H1 (cell line): Measurements from ENCODE around the gene IL13RA1. TPM values are rescaled to one million over a fixed set of nuclear protein-coding genes. Genes with fewer than 3 reads are reported as not detected.
A peak's percentile ranks its signal among the peaks of the same experiment; 100 is the strongest.

Experiments
- CTCF ChIA-PET: fragments of 300-600 bp; sonication (Branson Sonifier 250); formaldehyde crosslinking; loops from one replicate; lab custom pipeline; 2021; ENCODE audit not compliant: partially characterized antibody; lab: Charles Lee
- POLR2A ChIA-PET: fragments of 300-600 bp; sonication (Branson Sonifier 250); formaldehyde crosslinking; loops from one replicate; lab custom pipeline; 2021; ENCODE audit warnings: inconsistent platforms; ENCODE audit not compliant: partially characterized antibody; lab: Charles Lee
- DNase-seq, 2 experiments: peaks; one replicate each; pipeline versions ENCODE4 v3.0.0 to v3.0.0-alpha.2; 2010 to 2022; ENCODE audit warnings: low spot score in 2 of 2, low read depth in 1 of 2, mixed read lengths in 1 of 2
- FAIRE-seq: peaks from 2 replicates; lab custom pipeline; 2011; peaks lifted over from hg19 to GRCh38; lab: Jason Lieb, UNC
- H2AFZ ChIP-seq: 2 replicates; pipeline ENCODE4 v1.8.1; 2012; ENCODE audit warnings: low read length, inconsistent platforms
- H2AK5ac ChIP-seq: 2 replicates; pipeline ENCODE4 v1.6.1; 2013; ENCODE audit warnings: low read depth, low read length
- H2BK120ac ChIP-seq: replicated peaks from 2 replicates; pipeline ENCODE3; 2013; ENCODE audit warnings: low read depth, low read length, inconsistent platforms
- H2BK12ac ChIP-seq: 2 replicates; pipeline ENCODE4 v1.6.1; 2013; ENCODE audit warnings: low read depth, low read length
- H2BK15ac ChIP-seq: 2 replicates; pipeline ENCODE4 v1.6.1; 2013; ENCODE audit warnings: low read length
- H2BK20ac ChIP-seq: 2 replicates; pipeline ENCODE4 v1.6.1; 2013; ENCODE audit warnings: low read length
- H2BK5ac ChIP-seq: 2 replicates; pipeline ENCODE4 v1.6.1; 2013; ENCODE audit warnings: low read depth, low read length
- H3K14ac ChIP-seq: 2 replicates; pipeline ENCODE4 v1.6.1; 2013; ENCODE audit warnings: inconsistent platforms; ENCODE audit not compliant: insufficient read length
- H3K18ac ChIP-seq: 2 replicates; pipeline ENCODE4 v1.6.1; 2013; ENCODE audit warnings: low read length; ENCODE audit errors: extremely low read depth
- H3K23ac ChIP-seq: 2 replicates; pipeline ENCODE4 v1.6.1; 2013; ENCODE audit warnings: inconsistent platforms; ENCODE audit not compliant: insufficient read length
- H3K23me2 ChIP-seq: 2 replicates; pipeline ENCODE4 v1.6.1; 2013; ENCODE audit warnings: low read depth, low read length
- H3K27ac ChIP-seq: 2 replicates; pipeline ENCODE4 v1.6.1; 2011; ENCODE audit warnings: low read depth, low read length, inconsistent platforms
- H3K27me3 ChIP-seq, 4 experiments: replicated peaks in 1 of 4; 1 replicate in 1 of 4; 2 replicates in 3 of 4; pipeline versions ENCODE4 v1.6.1 to v1.8.1; 2011 to 2013; ENCODE audit warnings: low read length in 3 of 4, mild to moderate bottlenecking in 3 of 4, inconsistent platforms in 2 of 4, mixed read lengths in 2 of 4, moderate library complexity in 1 of 4; ENCODE audit not compliant: control insufficient read depth in 3 of 4, insufficient read depth in 3 of 4; ENCODE audit errors: extremely low read depth in 1 of 4
- H3K36me3 ChIP-seq, 4 experiments: 2 replicates each; pipeline versions ENCODE4 v1.6.1 to v1.8.1; 2011 to 2013; ENCODE audit warnings: mild to moderate bottlenecking in 4 of 4, low read length in 3 of 4, moderate library complexity in 2 of 4, control low read depth in 1 of 4, inconsistent platforms in 1 of 4; ENCODE audit not compliant: insufficient read depth in 4 of 4, control insufficient read depth in 2 of 4
- H3K4ac ChIP-seq: replicated peaks from 2 replicates; pipeline ENCODE3; 2013; ENCODE audit warnings: low read length, low read depth, mixed read lengths, inconsistent platforms; ENCODE audit not compliant: insufficient read length
- H3K4me1 ChIP-seq, 4 experiments: replicated peaks in 1 of 4; 1 replicate in 1 of 4; 2 replicates in 3 of 4; pipeline versions ENCODE4 v1.6.1 to v1.8.1; 2011 to 2013; ENCODE audit warnings: low read length in 3 of 4, inconsistent platforms in 2 of 4, mixed read lengths in 1 of 4; ENCODE audit not compliant: insufficient read depth in 4 of 4, control insufficient read depth in 3 of 4
- H3K4me2 ChIP-seq, 2 experiments: 2 replicates each; pipeline versions ENCODE4 v1.6.1 to v1.8.1; 2011 to 2013; ENCODE audit warnings: low read depth in 2 of 2, low read length in 2 of 2, control low read depth in 1 of 2, inconsistent platforms in 1 of 2, mild to moderate bottlenecking in 1 of 2; ENCODE audit not compliant: insufficient read depth in 1 of 2
- H3K4me3 ChIP-seq, 4 experiments: fragments of 200-600, 300-600 bp in 1 of 4; sonication (generic), shearing (Covaris generic), sonication (Bioruptor Twin) in 1 of 4; 2 replicates each; pipeline versions ENCODE4 v1.5.1 to v1.8.1; 2011 to 2016; ENCODE audit warnings: low read length in 4 of 4, low read depth in 3 of 4, control low read depth in 2 of 4, inconsistent platforms in 2 of 4, mild to moderate bottlenecking in 2 of 4, mixed read lengths in 1 of 4, moderate library complexity in 1 of 4; ENCODE audit not compliant: insufficient read depth in 2 of 4; ENCODE audit errors: extremely low read depth in 1 of 4
- H3K56ac ChIP-seq: replicated peaks from 2 replicates; pipeline ENCODE3; 2013; ENCODE audit warnings: low read depth, mild to moderate bottlenecking, mixed read lengths, low read length, inconsistent platforms; ENCODE audit not compliant: insufficient read length
- H3K79me1 ChIP-seq: 2 replicates; pipeline ENCODE4 v1.6.1; 2013; ENCODE audit warnings: low read depth, low read length, control low read depth
- H3K79me2 ChIP-seq, 2 experiments: 2 replicates each; pipeline versions ENCODE4 v1.6.1 to v1.8.1; 2012 to 2013; ENCODE audit warnings: low read length in 2 of 2, mild to moderate bottlenecking in 2 of 2, inconsistent platforms in 1 of 2; ENCODE audit not compliant: insufficient read depth in 2 of 2, control insufficient read depth in 1 of 2
- H3K9ac ChIP-seq, 4 experiments: replicated peaks in 1 of 4; 1 replicate in 1 of 4; 2 replicates in 3 of 4; pipeline versions ENCODE4 v1.6.1 to v1.8.1; 2011 to 2013; ENCODE audit warnings: low read depth in 3 of 4, low read length in 3 of 4, control low read depth in 2 of 4, mild to moderate bottlenecking in 2 of 4, moderate library complexity in 2 of 4, inconsistent platforms in 1 of 4; ENCODE audit errors: extremely low read depth in 1 of 4
- H3K9me3 ChIP-seq, 2 experiments: 2 replicates each; pipeline versions ENCODE4 v1.6.1 to v1.8.1; 2012 to 2013; ENCODE audit warnings: mild to moderate bottlenecking in 2 of 2, moderate library complexity in 2 of 2, control low read depth in 1 of 2, inconsistent platforms in 1 of 2, low read depth in 1 of 2, low read length in 1 of 2, mixed read lengths in 1 of 2; ENCODE audit not compliant: insufficient read depth in 2 of 2
- H4K20me1 ChIP-seq, 2 experiments: replicated peaks in 1 of 2; 2 replicates each; pipeline versions ENCODE3 to v1.8.1; 2011 to 2013; ENCODE audit warnings: inconsistent platforms in 2 of 2, low read length in 2 of 2, mild to moderate bottlenecking in 1 of 2; ENCODE audit not compliant: insufficient read depth in 2 of 2, control insufficient read depth in 1 of 2
- H4K5ac ChIP-seq: 2 replicates; pipeline ENCODE4 v1.6.1; 2013; ENCODE audit warnings: low read length, low read depth, mixed read lengths, inconsistent platforms; ENCODE audit not compliant: insufficient read length
- H4K8ac ChIP-seq: 2 replicates; pipeline ENCODE4 v1.8.0; 2013; ENCODE audit warnings: mild to moderate bottlenecking, moderate library complexity, low read length, inconsistent platforms; ENCODE audit not compliant: insufficient read depth; ENCODE audit errors: extremely low read depth
- H4K91ac ChIP-seq: replicated peaks from 2 replicates; pipeline ENCODE3; 2013; ENCODE audit warnings: low read length, mixed read lengths, inconsistent platforms; ENCODE audit not compliant: insufficient read length
- CEBPB ChIP-seq: IDR thresholded peaks from 2 replicates; pipeline ENCODE4 v1.6.1; 2012; ENCODE audit warnings: low read depth, low read length
- RAD21 ChIP-seq, 2 experiments: IDR thresholded peaks in 1 of 2; conservative IDR thresholded peaks in 1 of 2; 2 replicates each; pipeline ENCODE4 v1.6.1; 2011; ENCODE audit warnings: low read depth in 2 of 2, low read length in 2 of 2, improper control_type of control experiment in 1 of 2, inconsistent platforms in 1 of 2, mild to moderate bottlenecking in 1 of 2, moderate library complexity in 1 of 2
- WGBS, 2 experiments: shearing (Covaris generic) in 1 of 2; methylation state at CpG; one replicate each; pipeline versions ENCODE4 v1.1.6 to v1.1.7; 2013 to 2015; ENCODE audit warnings: low lambda C conversion rate in 2 of 2, mixed read lengths in 2 of 2, inconsistent platforms in 1 of 2, low coverage in 1 of 2, missing lambda C conversion rate in 1 of 2; ENCODE audit not compliant: insufficient replicate concordance in 2 of 2, insufficient coverage in 1 of 2, insufficient read length in 1 of 2; ENCODE audit errors: extremely low coverage in 1 of 2, missing lambda C conversion rate in 1 of 2; 5-methylcytosine and 5-hydroxymethylcytosine counted together
- polyA plus RNA-seq, 7 experiments: library from polyadenylated mRNA; depleted of rRNA in 3 of 7; stranded (reverse) in 5 of 7; unstranded in 2 of 7; fragments of >200 nt in 5 of 7; fragments of 200-250 nt in 2 of 7; gene quantifications; 1 replicate in 5 of 7; 2 replicates in 1 of 7; 4 replicates in 1 of 7; pipeline versions ENCODE4 v1.2.1 to v1.2.3, GENCODE V29; 2011 to 2013; ENCODE audit warnings: missing spikeins in 2 of 7, mixed read lengths in 2 of 7
- total RNA-seq: library from RNA; stranded (reverse); fragmentation: NEBNext Ultra II Directional; extraction: Animal tissue kit (Norgen Biotek cat#: 25700); gene quantifications from 2 replicates; pipeline ENCODE4 v1.2.1, GENCODE V29; 2021
- TF ChIP-seq, protein P1 (sequence below), 3 experiments: IDR thresholded peaks; 1 replicate in 2 of 3; 2 replicates in 1 of 3; pipeline versions ENCODE4 v1.5.1 to v1.6.1; 2011; ENCODE audit warnings: low read length in 3 of 3, mild to moderate bottlenecking in 3 of 3, inconsistent platforms in 2 of 3, low read depth in 1 of 3, moderate library complexity in 1 of 3; ENCODE audit not compliant: insufficient read depth in 1 of 3; ENCODE audit errors: control extremely low read depth in 1 of 3

IL13RA1 gene
- total and polyA plus RNA-seq, 2 of the 8 experiments (the other 6 are each of a cell fraction or from before 2014, with no cell fraction given), result 3.3 to 9.4 TPM

DNA sequence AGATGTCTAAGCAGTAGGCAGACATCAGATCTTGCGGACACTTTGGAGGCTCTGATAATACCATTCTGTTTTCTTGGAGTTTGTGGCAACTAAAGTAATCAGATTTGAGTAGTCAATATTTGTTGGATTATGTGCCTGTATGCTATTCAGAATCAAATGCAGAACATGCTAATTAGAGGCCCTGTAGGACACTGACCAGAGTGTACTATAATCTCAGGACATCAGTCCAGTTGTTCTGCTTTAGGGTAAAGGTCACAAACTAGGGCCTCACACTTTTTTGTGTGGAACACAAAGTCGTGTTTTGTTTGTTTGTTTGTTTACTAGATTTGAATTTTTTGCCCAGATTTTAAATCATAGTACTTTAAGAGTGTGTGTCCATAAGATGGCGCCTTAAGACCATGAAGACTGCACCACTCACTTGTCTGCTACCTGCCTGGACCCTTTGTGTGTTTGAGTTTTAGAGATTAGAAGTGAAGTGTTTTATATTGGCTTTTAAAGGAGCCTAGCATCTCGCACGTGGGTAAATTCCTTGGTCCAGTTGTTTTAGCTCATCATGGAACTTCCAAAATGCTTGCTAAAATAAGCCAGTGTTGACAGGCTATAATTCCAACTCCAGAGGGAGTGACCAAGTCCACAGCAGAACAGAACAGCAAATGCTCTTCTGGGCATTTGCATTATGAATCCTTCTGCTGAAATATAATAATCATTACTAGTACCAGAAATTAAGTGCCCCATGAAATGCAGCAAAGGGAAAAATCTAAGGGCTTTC, 34.7 kb downstream of the IL13RA1 start:
- H3K79me1 ChIP-seq, result no peaks in the 10 kb centered on the region
- 49% methylated on average over 5 of the region's 5 CpGs; no CpG with 5 or more reads in 1 of the 2 experiments for WGBS, 2 experiments
- no peak overlapping the region for H4K8ac ChIP-seq
- TF ChIP-seq RAD21 (IDR thresholded peaks at IDR 0.05 in 1 of 2, conservative IDR thresholded peaks at IDR 0.05 in 1 of 2; ENCODE audit: low read depth in 2 of 2, low read length in 2 of 2) (peak; percentile 74 to 75), CEBPB (no peak)
- TF ChIP-seq, protein P1, sequence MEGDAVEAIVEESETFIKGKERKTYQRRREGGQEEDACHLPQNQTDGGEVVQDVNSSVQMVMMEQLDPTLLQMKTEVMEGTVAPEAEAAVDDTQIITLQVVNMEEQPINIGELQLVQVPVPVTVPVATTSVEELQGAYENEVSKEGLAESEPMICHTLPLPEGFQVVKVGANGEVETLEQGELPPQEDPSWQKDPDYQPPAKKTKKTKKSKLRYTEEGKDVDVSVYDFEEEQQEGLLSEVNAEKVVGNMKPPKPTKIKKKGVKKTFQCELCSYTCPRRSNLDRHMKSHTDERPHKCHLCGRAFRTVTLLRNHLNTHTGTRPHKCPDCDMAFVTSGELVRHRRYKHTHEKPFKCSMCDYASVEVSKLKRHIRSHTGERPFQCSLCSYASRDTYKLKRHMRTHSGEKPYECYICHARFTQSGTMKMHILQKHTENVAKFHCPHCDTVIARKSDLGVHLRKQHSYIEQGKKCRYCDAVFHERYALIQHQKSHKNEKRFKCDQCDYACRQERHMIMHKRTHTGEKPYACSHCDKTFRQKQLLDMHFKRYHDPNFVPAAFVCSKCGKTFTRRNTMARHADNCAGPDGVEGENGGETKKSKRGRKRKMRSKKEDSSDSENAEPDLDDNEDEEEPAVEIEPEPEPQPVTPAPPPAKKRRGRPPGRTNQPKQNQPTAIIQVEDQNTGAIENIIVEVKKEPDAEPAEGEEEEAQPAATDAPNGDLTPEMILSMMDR (IDR thresholded peaks at IDR 0.05; ENCODE audit: control extremely low read depth in 1 of 3, insufficient read depth in 1 of 3, low read depth in 1 of 3, low read length in 3 of 3), result peak in 1 of 3 experiments; percentile 41; a peak in 1 of 4 replicates
- no peak for DNase-seq
- no peak overlapping the region for H3K9ac ChIP-seq
- no peak overlapping the region for H2BK12ac ChIP-seq
- H3K4me3 ChIP-seq, result no peak overlapping the region
- H2BK5ac ChIP-seq, result no peak overlapping the region
- no peaks in the 10 kb centered on the region for H3K36me3 ChIP-seq
- no peaks in the 10 kb centered on the region for H3K79me2 ChIP-seq
- H3K27me3 ChIP-seq, result no peaks in the 10 kb centered on the region
- H4K20me1 ChIP-seq, result no peaks in the 10 kb centered on the region
- no peak overlapping the region for H3K4ac ChIP-seq
- H3K4me1 ChIP-seq, result peaks cover 0 to 4% (median 0%) of the 10 kb centered on the region in 4 experiments; a peak in 1 of 7 replicates
- ChIA-PET POLR2A (no interaction called here), CTCF (interaction anchor here (0.5 to 2.4 kb wide), 11 partner anchors 16 to 304 kb away, joined by 3 to 13 read pairs (median 4); no protein-coding TSS in a partner anchor)
- no peak overlapping the region for H3K56ac ChIP-seq
- H4K91ac ChIP-seq, result no peak overlapping the region
- no peak overlapping the region for H2AFZ ChIP-seq
- no peak overlapping the region for H2BK120ac ChIP-seq
- no peak overlapping the region for H2AK5ac ChIP-seq
- H3K18ac ChIP-seq, result no peak overlapping the region
- no peaks in the 10 kb centered on the region for H3K23me2 ChIP-seq
- no peak overlapping the region for H3K4me2 ChIP-seq
- no peak for FAIRE-seq
- no peak overlapping the region for H3K14ac ChIP-seq
- H3K9me3 ChIP-seq, result no peaks in the 10 kb centered on the region
- no peak overlapping the region for H3K27ac ChIP-seq
- H3K23ac ChIP-seq, result no peak overlapping the region
- no peak overlapping the region for H2BK15ac ChIP-seq
- H2BK20ac ChIP-seq, result no peak overlapping the region
- no peak overlapping the region for H4K5ac ChIP-seq
